K562 (cell line): Measurements from ENCODE around the gene TUBB4B. TPM values are rescaled to one million over a fixed set of nuclear protein-coding genes. Genes with fewer than 3 reads are reported as not detected.

Experiments
- BDP1 ChIP-seq: IDR thresholded peaks from 3 replicates; pipeline ENCODE4 v1.6.1; 2011; ENCODE audit not compliant: insufficient read length, insufficient read depth
- BRF1 ChIP-seq: IDR thresholded peaks from 3 replicates; pipeline ENCODE4 v1.6.1; 2011; ENCODE audit warnings: borderline replicate concordance, mild to moderate bottlenecking; ENCODE audit not compliant: insufficient read length; ENCODE audit errors: extremely low read depth
- CHD4 ChIP-seq: fragments of 200-600 bp; sonication (generic); IDR thresholded peaks from 3 replicates; pipeline ENCODE4 v1.6.1; 2012; ENCODE audit warnings: low read depth, mild to moderate bottlenecking, mixed read lengths, low read length, inconsistent platforms; ENCODE audit not compliant: insufficient read depth, insufficient replicate concordance, poor library complexity, severe bottlenecking
- E2F5 ChIP-seq: sonication (generic); formaldehyde crosslinking; IDR thresholded peaks from 2 replicates; pipeline ENCODE4 v1.8.0; 2022; ENCODE audit warnings: mild to moderate bottlenecking, missing genetic modification reagents
- ELF2 ChIP-seq: fragments of 250-450 bp; sonication (Bioruptor Pico); IDR thresholded peaks from 2 replicates; pipeline ENCODE4 v1.5.0; 2021; ENCODE audit warnings: mild to moderate bottlenecking
- GTF2F1 ChIP-seq: IDR thresholded peaks from 2 replicates; pipeline ENCODE4 v1.6.1; 2011; ENCODE audit warnings: low read depth, low read length, improper control_type of control experiment
- JUNB ChIP-seq: fragments of 450-650 bp; formaldehyde crosslinking; conservative IDR thresholded peaks from 2 replicates; pipeline ENCODE4 v1.4.0; 2020; ENCODE audit warnings: mild to moderate bottlenecking
- KLF1 ChIP-seq: fragments of 450-650 bp; IDR thresholded peaks from 2 replicates; pipeline ENCODE4 v1.6.1; 2016; ENCODE audit warnings: missing genetic modification characterization, missing compliant biosample characterization
- MAFF ChIP-seq: IDR thresholded peaks from 2 replicates; pipeline ENCODE4 v1.6.1; 2012; ENCODE audit warnings: low read length, improper control_type of control experiment
- PCBP1 ChIP-seq: fragments of 200-400 bp; formaldehyde crosslinking; IDR thresholded peaks from 2 replicates; pipeline ENCODE4 v1.6.1; 2018; ENCODE audit warnings: mild to moderate bottlenecking, low read depth, low read length; ENCODE audit not compliant: poor library complexity, severe bottlenecking
- PPARD ChIP-seq: fragments of 250-450 bp; sonication (Bioruptor Pico); IDR thresholded peaks from 2 replicates; pipeline ENCODE4 v1.8.0; 2022; ENCODE audit warnings: inconsistent platforms, mild to moderate bottlenecking, moderate library complexity
- PRDM10 ChIP-seq: fragments of 450-650 bp; IDR thresholded peaks from 2 replicates; pipeline ENCODE4 v1.6.1; 2018; ENCODE audit not compliant: partially characterized antibody
- RNF2 ChIP-seq: sonication (generic); IDR thresholded peaks from 2 replicates; pipeline ENCODE4 v1.6.1; 2016
- STAG1 ChIP-seq: sonication (generic); formaldehyde crosslinking; IDR thresholded peaks from 2 replicates; pipeline ENCODE4 v1.5.0; 2020; ENCODE audit warnings: missing genetic modification reagents, borderline replicate concordance
- TCF7L2 ChIP-seq: fragments of 150-350 bp; IDR thresholded peaks from 2 replicates; pipeline ENCODE4 v1.6.1; 2016; ENCODE audit warnings: low read depth, mild to moderate bottlenecking, low read length, moderate library complexity
- TEAD4 ChIP-seq, 2 experiments: sonication (generic) in 1 of 2; formaldehyde crosslinking in 1 of 2; IDR thresholded peaks; 2 replicates each; pipeline versions ENCODE4 v1.6.1 to v1.8.0; 2012 to 2022; ENCODE audit warnings: borderline replicate concordance in 1 of 2, inconsistent platforms in 1 of 2, low read length in 1 of 2, mild to moderate bottlenecking in 1 of 2, missing genetic modification reagents in 1 of 2
- XRCC3 ChIP-seq: fragments of 450-650 bp; IDR thresholded peaks from 2 replicates; pipeline ENCODE4 v1.6.1; 2017; ENCODE audit warnings: mild to moderate bottlenecking, moderate library complexity
- ZFP30 ChIP-seq: fragments of 250-450 bp; sonication (Bioruptor Pico); IDR thresholded peaks from 2 replicates; pipeline ENCODE4 v1.8.0; 2022; ENCODE audit warnings: moderate library complexity, mild to moderate bottlenecking, inconsistent platforms, borderline replicate concordance
- polyA plus RNA-seq, 8 experiments: library from polyadenylated mRNA; depleted of rRNA in 4 of 8; stranded (reverse) in 5 of 8; unstranded in 3 of 8; fragments of >200 nt; fragmentation: Nextera tagmentation in 2 of 8; fragmentation: Illumina TruSeq in 1 of 8; extraction: Ambion mirVana in 2 of 8; extraction: Trizol in 1 of 8; gene quantifications; 2 replicates each; pipeline versions ENCODE4 v1.2.1 to v1.2.3, GENCODE V29; 2011 to 2014; ENCODE audit warnings: inconsistent platforms in 1 of 8, missing spikeins in 1 of 8
- total RNA-seq, 7 experiments: library from RNA; depleted of rRNA in 6 of 7; stranded (reverse); fragments of >200 nt in 6 of 7; fragmentation: Illumina TruSeq in 2 of 7; extraction: Trizol in 2 of 7; gene quantifications; 2 replicates each; pipeline versions ENCODE4 v1.2.1 to v1.2.3, GENCODE V29; 2011 to 2021; ENCODE audit warnings: low replicate concordance in 1 of 7
- TF ChIP-seq, protein P1 (sequence below): fragments of 450-650 bp; IDR thresholded peaks from 2 replicates; pipeline ENCODE4 v1.6.1; 2016; ENCODE audit warnings: low read depth, mild to moderate bottlenecking, moderate library complexity
- TF ChIP-seq, protein P2 (sequence below): IDR thresholded peaks from 2 replicates; pipeline ENCODE4 v1.6.1; 2011; ENCODE audit warnings: borderline replicate concordance, low read depth, mild to moderate bottlenecking, moderate library complexity, low read length; ENCODE audit not compliant: insufficient read depth, poor library complexity, severe bottlenecking

TUBB4B gene
- total and polyA plus RNA-seq, 9 of the 15 experiments (the other 6 are each of a cell fraction or from before 2014, with no cell fraction given): 24.1 to 443 (median 268) TPM

DNA sequence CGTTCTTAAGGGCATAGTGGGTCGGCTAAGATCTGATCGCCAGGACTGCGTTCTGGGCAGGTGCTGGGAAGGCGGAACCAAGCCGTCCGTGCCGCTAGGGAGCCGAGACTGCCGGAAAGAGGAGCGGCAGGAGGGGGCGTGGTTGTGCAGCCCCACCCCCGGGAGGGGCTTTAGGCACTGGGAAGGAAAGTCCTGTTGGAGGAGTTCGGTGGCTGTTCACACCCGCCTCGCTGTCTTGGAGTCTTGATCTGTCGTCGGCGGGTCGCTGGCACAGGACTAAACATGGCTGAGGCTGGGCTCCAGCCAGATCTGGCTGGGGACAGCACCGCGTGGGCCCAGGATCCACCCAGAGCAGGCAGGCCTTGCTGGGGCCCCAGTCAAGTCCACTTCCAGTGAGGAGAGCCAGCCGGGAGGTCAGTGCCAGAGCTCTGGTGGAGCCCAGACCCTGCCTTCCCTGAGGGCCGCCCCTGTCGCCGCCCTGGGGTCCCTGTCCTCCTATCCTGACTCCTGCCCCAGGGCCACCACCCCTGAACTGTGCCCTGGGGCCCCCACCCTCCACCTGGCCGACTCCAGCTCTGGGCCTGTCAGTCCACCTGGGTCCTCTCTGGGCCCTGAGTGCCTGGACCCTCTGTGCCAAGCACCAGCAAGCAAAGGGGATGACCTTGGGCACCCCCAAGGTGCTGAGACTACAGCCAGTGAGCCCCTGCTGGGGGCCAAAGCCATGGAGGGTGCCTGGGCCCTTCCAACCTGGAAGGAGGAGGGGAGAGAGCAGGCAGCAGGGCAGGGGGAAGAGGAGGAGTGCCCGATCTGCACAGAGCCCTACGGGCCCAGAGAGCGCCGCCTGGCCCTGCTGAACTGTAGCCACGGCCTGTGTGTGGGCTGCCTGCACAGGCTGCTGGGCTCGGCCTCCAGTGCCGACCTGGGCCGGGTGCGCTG lies 23.5 kb upstream of the TUBB4B start (continued):
- no peak for TF ChIP-seq ZFP30
- TF ChIP-seq JUNB: no peak
- TF ChIP-seq RNF2: no peak
- TF ChIP-seq TEAD4 (IDR thresholded peaks at IDR 0.05; ENCODE audit: low read length): no peak
- TF ChIP-seq TEAD4 (CRISPR knock-in tag; IDR thresholded peaks at IDR 0.05; ENCODE audit: borderline replicate concordance): no peak
- TF ChIP-seq ELF2 (CRISPR knock-in tag): no peak
- no peak for TF ChIP-seq TCF7L2
- TF ChIP-seq PPARD: no peak
- TF ChIP-seq KLF1 (tag): no peak
- TF ChIP-seq PRDM10: no peak
- TF ChIP-seq E2F5: no peak
- TF ChIP-seq, protein P1, sequence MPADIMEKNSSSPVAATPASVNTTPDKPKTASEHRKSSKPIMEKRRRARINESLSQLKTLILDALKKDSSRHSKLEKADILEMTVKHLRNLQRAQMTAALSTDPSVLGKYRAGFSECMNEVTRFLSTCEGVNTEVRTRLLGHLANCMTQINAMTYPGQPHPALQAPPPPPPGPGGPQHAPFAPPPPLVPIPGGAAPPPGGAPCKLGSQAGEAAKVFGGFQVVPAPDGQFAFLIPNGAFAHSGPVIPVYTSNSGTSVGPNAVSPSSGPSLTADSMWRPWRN: no peak
- TF ChIP-seq STAG1 (CRISPR knock-in tag): no peak
- TF ChIP-seq, protein P2, sequence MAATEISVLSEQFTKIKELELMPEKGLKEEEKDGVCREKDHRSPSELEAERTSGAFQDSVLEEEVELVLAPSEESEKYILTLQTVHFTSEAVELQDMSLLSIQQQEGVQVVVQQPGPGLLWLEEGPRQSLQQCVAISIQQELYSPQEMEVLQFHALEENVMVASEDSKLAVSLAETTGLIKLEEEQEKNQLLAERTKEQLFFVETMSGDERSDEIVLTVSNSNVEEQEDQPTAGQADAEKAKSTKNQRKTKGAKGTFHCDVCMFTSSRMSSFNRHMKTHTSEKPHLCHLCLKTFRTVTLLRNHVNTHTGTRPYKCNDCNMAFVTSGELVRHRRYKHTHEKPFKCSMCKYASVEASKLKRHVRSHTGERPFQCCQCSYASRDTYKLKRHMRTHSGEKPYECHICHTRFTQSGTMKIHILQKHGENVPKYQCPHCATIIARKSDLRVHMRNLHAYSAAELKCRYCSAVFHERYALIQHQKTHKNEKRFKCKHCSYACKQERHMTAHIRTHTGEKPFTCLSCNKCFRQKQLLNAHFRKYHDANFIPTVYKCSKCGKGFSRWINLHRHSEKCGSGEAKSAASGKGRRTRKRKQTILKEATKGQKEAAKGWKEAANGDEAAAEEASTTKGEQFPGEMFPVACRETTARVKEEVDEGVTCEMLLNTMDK: no peak
- TF ChIP-seq BRF1: no peak
- TF ChIP-seq MAFF: no peak
- no peak for TF ChIP-seq GTF2F1
- no peak for TF ChIP-seq XRCC3
- no peak for TF ChIP-seq BDP1
- no peak for TF ChIP-seq CHD4
- TF ChIP-seq PCBP1: no peak
